Transverse colon (tissue), 4 donors: ENCODE results near the gene PCED1B. TPM values are rescaled to one million over a fixed set of nuclear protein-coding genes. Genes with fewer than 3 reads are reported as not detected.

ENCODE experiments used
- DNase-seq: peaks from one replicate; pipeline ENCODE4 v3.0.0-alpha.2; 2019
- H3K27ac ChIP-seq, 4 donors: fragments of 200-600 bp; sonication (generic); 2 replicates each; pipeline ENCODE4 v1.5.1; 2016 to 2018; ENCODE audit warnings: inconsistent platforms in 4 of 4
- H3K27me3 ChIP-seq: fragments of 200-600 bp; sonication (generic); 2 replicates; pipeline ENCODE4 v1.5.1; 2017; ENCODE audit warnings: inconsistent platforms
- H3K36me3 ChIP-seq, 4 donors: fragments of 200-600 bp; sonication (generic); 2 replicates each; pipeline ENCODE4 v1.5.1; 2017 to 2019; ENCODE audit warnings: inconsistent platforms in 4 of 4
- H3K4me1 ChIP-seq, 4 donors: fragments of 200-600 bp; sonication (generic); 2 replicates each; pipeline ENCODE4 v1.5.1; 2017 to 2020; ENCODE audit warnings: inconsistent platforms in 4 of 4
- H3K4me3 ChIP-seq, 4 donors: fragments of 200-600 bp; sonication (generic); 1 replicate in 1 of 4; 2 replicates in 3 of 4; pipeline versions ENCODE4 v1.5.1 to v1.6.1; 2017 to 2019; ENCODE audit warnings: inconsistent platforms in 4 of 4
- H3K9me3 ChIP-seq, 2 donors: fragments of 200-600 bp; sonication (generic); 2 replicates each; pipeline ENCODE4 v1.5.1; 2017 to 2019; ENCODE audit warnings: inconsistent platforms in 2 of 2
- EP300 ChIP-seq: sonication (generic); formaldehyde crosslinking; IDR thresholded peaks from one replicate; pipeline ENCODE4 v1.6.1; 2017; ENCODE audit warnings: antibody characterized with exemption, low read depth
- POLR2A ChIP-seq: fragments of 450-650 bp; IDR thresholded peaks from one replicate; pipeline ENCODE4 v1.6.1; 2016; ENCODE audit warnings: antibody characterized with exemption, mild to moderate bottlenecking, moderate library complexity
- POLR2AphosphoS5 ChIP-seq, 3 donors: sonication (generic); formaldehyde crosslinking; IDR thresholded peaks; one replicate each; pipeline ENCODE4 v1.6.1; 2016; ENCODE audit warnings: antibody characterized with exemption in 3 of 3
- WGBS, 2 donors: methylation state at CpG; one replicate each; pipeline ENCODE4 v1.1.5; 2018; ENCODE audit warnings: low coverage in 1 of 2; 5-methylcytosine and 5-hydroxymethylcytosine counted together
- in situ Hi-C, 4 donors: fragments of 200-750 bp; cut with MboI; loops; one replicate each; pipeline versions ENCODE4 v1.15.0 to v1.15.1; 2017; ENCODE audit warnings: low sequenced_read_pairs in 3 of 4, low pct_ligation_motif_present in 1 of 4, low pct_unique_long_range_greater_than_20kb in 1 of 4
- intact Hi-C: fragments of 100-400 bp; cut with DNase I; formaldehyde crosslinking; loops from one replicate; pipeline ENCODE4 v1.15.1; 2023; ENCODE audit warnings: low total_unique reads
- total RNA-seq, 4 donors: library from RNA; depleted of rRNA; stranded (reverse); fragments of >200 nt; gene quantifications; one replicate each; pipeline ENCODE4 v1.1.0, GENCODE V29; 2016
- TF ChIP-seq, protein P1 (sequence below), 5 experiments: fragments of 200-600 bp in 3 of 5; fragments of 450-650 bp in 2 of 5; sonication (generic) in 3 of 5; IDR thresholded peaks; 1 replicate in 2 of 5; 2 replicates in 3 of 5; pipeline ENCODE4 v1.5.1; 2016 to 2017; ENCODE audit warnings: antibody characterized with exemption in 5 of 5, inconsistent platforms in 3 of 5, mild to moderate bottlenecking in 2 of 5, moderate library complexity in 1 of 5

Gene PCED1B
- total RNA-seq, 4 donors from 2014 or later: 2.7 to 52.0 (median 3.0) TPM; not detected in 1

DNA sequence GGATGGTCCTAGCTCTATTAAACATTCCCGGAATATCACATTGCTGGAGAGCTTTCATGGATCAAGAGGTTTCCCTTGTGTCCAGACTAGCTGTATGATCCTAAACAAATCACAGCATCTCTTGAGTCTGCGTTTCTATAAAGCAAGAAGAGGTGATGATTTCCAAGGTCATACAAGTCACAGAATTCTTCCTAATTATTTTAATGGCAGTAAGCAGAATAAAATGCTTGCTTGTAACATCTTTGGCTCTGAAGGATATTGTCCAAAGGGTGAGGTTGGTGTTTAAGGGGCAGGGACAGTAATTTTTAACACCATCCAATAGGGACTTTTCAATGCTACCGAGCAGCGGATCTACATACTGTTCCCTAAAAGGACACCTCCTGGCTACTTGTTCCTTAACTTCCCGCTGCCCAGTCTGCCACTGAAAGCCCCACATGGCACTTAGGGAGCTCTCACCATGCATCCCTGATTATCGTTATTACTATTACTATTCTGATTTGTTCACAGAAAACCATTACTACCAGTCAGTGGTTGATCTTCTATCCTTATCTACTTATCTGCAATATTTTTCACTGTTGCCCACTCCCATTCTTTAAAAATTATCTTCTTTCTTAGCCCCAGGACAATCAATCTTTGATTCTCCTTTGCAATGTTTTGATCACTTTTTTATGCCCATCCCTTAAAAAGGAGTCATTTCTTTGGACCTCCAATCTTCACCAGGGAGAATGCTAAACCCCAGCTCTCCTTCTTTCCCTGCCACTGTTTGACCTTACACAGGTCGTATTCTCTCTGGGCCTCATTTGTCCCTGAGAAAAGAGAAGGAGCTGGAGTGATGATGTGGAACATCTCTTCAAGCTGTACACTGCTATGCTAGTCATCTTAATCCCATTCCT, 4.0 kb upstream of the PCED1B start:
- peaks cover 0 to 14% (median 3%) of the 10 kb centered on the region in 4 donors for H3K4me1 ChIP-seq
- no peak overlapping the region for H3K4me3 ChIP-seq
- intact Hi-C loops: no loop called here
- DNase-seq: no peak
- H3K27ac ChIP-seq: peak overlapping the region in 2 of 4 donors; percentile 7 to 19
- TF ChIP-seq, protein P1, sequence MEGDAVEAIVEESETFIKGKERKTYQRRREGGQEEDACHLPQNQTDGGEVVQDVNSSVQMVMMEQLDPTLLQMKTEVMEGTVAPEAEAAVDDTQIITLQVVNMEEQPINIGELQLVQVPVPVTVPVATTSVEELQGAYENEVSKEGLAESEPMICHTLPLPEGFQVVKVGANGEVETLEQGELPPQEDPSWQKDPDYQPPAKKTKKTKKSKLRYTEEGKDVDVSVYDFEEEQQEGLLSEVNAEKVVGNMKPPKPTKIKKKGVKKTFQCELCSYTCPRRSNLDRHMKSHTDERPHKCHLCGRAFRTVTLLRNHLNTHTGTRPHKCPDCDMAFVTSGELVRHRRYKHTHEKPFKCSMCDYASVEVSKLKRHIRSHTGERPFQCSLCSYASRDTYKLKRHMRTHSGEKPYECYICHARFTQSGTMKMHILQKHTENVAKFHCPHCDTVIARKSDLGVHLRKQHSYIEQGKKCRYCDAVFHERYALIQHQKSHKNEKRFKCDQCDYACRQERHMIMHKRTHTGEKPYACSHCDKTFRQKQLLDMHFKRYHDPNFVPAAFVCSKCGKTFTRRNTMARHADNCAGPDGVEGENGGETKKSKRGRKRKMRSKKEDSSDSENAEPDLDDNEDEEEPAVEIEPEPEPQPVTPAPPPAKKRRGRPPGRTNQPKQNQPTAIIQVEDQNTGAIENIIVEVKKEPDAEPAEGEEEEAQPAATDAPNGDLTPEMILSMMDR (IDR thresholded peaks at IDR 0.05): no peak
- no peak for TF ChIP-seq POLR2AphosphoS5 (IDR thresholded peaks at IDR 0.05)
- no peak for TF ChIP-seq POLR2A
- no peak for TF ChIP-seq EP300
- H3K27me3 ChIP-seq: peaks cover 9% of the 10 kb centered on the region
- no peaks in the 10 kb centered on the region for H3K9me3 ChIP-seq
- H3K36me3 ChIP-seq: no peaks in the 10 kb centered on the region
- 85 to 97% methylated on average over 5 to 7 of the region's 7 CpGs for WGBS, 2 donors
- in situ Hi-C loops: no loop called here

DNA sequence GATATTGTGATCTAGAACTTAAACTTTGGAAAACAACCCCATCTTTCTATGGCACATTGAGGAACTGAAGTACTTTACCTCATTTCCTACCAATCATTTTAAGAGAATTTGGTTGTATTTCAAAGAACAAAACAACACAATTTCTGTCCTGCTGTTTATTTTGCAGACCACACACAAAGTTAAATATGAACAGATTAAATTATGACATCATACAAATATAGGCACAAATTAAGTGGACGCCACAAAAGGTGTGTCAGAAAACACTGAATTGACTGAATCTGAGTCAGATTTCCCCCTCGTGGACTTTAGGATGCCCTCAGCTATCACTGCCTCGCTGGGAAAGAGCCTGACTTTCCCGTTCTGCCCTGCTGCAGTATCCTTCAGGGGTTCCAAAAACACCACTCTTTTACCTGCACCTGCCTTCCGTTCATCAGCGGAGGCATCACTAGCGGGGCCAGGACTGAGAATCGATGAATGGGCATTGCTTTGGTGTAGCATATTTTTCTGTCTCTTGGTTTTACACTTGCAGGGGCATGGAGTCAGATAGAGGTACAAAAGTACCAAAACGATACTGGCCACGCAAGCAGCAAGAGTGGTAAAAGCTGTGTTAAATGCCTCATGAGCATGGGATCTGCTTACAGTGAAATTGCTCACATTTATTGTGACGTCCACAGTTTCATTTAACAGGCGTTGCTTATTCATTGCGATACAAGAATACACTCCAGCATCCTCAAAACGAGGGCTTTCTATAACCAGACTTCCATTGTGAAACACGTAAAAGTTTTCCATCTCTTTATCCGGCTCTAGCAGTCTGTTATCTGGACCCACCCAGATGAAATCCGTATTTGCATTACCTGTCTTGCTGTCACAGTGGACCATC, 2.0 kb upstream of the PCED1B start:
- H3K27me3 ChIP-seq: peaks cover 12% of the 10 kb centered on the region
- no peak for TF ChIP-seq EP300
- TF ChIP-seq POLR2A: no peak
- peak overlapping the region in 3 of 4 donors; percentile 88 to 93 (median 88) for H3K27ac ChIP-seq
- DNase-seq: no peak
- intact Hi-C loops (no loop called here), in situ Hi-C loops (no loop called here)
- no peaks in the 10 kb centered on the region for H3K36me3 ChIP-seq
- no peaks in the 10 kb centered on the region for H3K9me3 ChIP-seq
- H3K4me1 ChIP-seq: peaks cover 0 to 34% (median 3%) of the 10 kb centered on the region in 4 donors
- H3K4me3 ChIP-seq: peak overlapping the region in 2 of 4 donors; percentile 68 to 82
- 80 to 87% methylated on average over 9 to 17 of the region's 17 CpGs for WGBS, 2 donors

DNA sequence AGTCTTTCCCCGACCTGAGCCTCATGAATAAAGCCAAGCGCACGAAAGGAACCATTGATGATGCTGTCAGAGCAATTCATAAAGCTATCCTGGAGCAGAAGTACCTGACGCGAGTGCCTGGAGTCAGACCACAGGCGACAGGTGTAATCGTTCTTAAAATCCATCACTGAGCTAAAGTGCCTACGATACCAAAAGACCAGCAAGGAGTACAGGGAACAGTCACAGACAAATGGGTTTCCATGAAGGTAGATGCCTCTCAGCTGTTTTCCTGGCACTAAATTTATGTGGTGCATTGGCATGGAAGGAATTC, 1.4 kb upstream of the PCED1B start:
- peaks cover 0 to 38% (median 3%) of the 10 kb centered on the region in 4 donors for H3K4me1 ChIP-seq
- peak overlapping the region in 3 of 4 donors; percentile 88 to 93 (median 88) for H3K27ac ChIP-seq
- WGBS, 2 donors: 74 to 92% methylated on average over 7 to 8 of the region's 8 CpGs
- intact Hi-C loops (no loop called here), in situ Hi-C loops (no loop called here)
- TF ChIP-seq, protein P1 (IDR thresholded peaks at IDR 0.05): no peak
- TF ChIP-seq POLR2AphosphoS5 (IDR thresholded peaks at IDR 0.05) (no peak), EP300 (no peak), POLR2A (no peak)
- H3K9me3 ChIP-seq: no peaks in the 10 kb centered on the region
- H3K4me3 ChIP-seq: peak overlapping the region in 2 of 4 donors; percentile 68 to 82
- no peak for DNase-seq
- peaks cover 12% of the 10 kb centered on the region for H3K27me3 ChIP-seq
- H3K36me3 ChIP-seq: no peaks in the 10 kb centered on the region

DNA sequence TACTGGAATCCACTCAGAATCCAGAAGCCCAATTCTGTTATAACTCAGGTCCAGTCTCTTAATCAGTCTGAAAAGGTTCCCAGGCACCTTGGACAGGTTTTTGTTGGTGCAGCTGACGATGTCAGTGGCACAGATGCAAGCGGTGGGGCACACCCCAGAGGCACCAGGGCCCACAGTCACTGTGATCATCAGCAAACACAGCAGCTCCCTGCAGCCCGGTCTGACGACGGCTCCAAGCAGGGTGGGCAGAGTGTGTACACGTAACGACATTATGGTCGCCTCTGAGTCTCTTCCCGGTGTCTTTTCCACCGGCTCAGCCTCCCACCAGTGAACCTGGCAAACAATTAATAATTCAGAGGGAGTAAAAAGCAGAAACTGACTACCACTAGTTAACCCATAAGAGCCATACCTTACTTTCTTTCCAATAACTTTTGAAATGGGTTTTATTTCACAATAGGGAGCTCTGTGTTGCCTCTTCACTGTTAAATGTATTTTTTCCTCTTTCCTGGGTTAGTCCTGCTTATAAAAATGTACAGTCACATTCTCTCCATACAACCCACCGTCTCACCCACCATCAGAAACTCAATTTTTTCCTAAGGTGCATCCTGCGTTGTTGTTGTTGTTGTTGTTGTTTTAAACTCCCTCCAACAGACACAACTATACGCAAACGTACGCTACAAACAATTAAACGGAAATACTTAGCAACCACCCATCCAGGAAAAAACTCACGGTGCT, 521 bp upstream of the PCED1B start:
- H3K36me3 ChIP-seq: no peaks in the 10 kb centered on the region
- TF ChIP-seq POLR2AphosphoS5 (IDR thresholded peaks at IDR 0.05) (peak in 2 of 3 donors; percentile 39 to 42), POLR2A (no peak)
- peaks cover 12% of the 10 kb centered on the region for H3K27me3 ChIP-seq
- in situ Hi-C loops (no loop called here), intact Hi-C loops (no loop called here)
- 0 to 3% methylated on average over 1 to 17 of the region's 17 CpGs for WGBS, 2 donors
- H3K4me1 ChIP-seq: peaks cover 0 to 45% (median 3%) of the 10 kb centered on the region in 4 donors
- peak; percentile 45 for DNase-seq
- H3K4me3 ChIP-seq: peak overlapping the region; percentile 62 to 82 (median 74)
- H3K27ac ChIP-seq: peak overlapping the region; percentile 88 to 93 (median 88)
- H3K9me3 ChIP-seq: no peaks in the 10 kb centered on the region
